HG03139 (cell line): Measurements from ENCODE around the gene ARRB1.
"Not testable (repeated sequence)": the region's sequence is repeated elsewhere in the genome, so short reads cannot be mapped to it uniquely, and the experiment has no call there.

Experiments
- ATAC-seq: cut with Tn5 transposase; IDR thresholded peaks from one replicate; pipeline ENCODE4 v1.9.1; 2021; ENCODE audit not compliant: unreplicated experiment

Gene ARRB1

GRCh38 chr11:75351541-75351790, at the start of gene ARRB1:
Gene ARRB1, minus strand, starts transcription at chr11:75351661. Its CDS starts 54 bp downstream, at chr11:75351607.
- ATAC-seq, result no peak

GRCh38 chr11:75400146-75400865, 48.8 kb upstream of the ARRB1 start:
- no peak for ATAC-seq

- peak; percentile 85 for ATAC-seq
Observed at GRCh38 chr11:75399344-75400145, 48.1 kb upstream of the ARRB1 start, which contains the start of gene RPS3. Gene RPS3, plus strand, starts transcription at chr11:75399518. Its CDS starts 30 bp downstream, at chr11:75399548.

- no peak for ATAC-seq
Observed at GRCh38 chr11:75398906-75399305, 47.4 kb upstream of the ARRB1 start.

GRCh38 chr11:75394085-75394840, 42.8 kb upstream of the ARRB1 start:
- no peak for ATAC-seq

- ATAC-seq, result no peak
Observed at GRCh38 chr11:75389925-75390324, 38.5 kb upstream of the ARRB1 start.

- no peak for ATAC-seq
Observed at GRCh38 chr11:75389276-75389605, 37.8 kb upstream of the ARRB1 start.

GRCh38 chr11:75388386-75389275, 37.2 kb upstream of the ARRB1 start:
- no peak for ATAC-seq

GRCh38 chr11:75387736-75388294, 36.4 kb upstream of the ARRB1 start:
- ATAC-seq, result no peak

GRCh38 chr11:75386942-75387630, 35.6 kb upstream of the ARRB1 start:
- ATAC-seq, result no peak

- no peak for ATAC-seq
Observed at GRCh38 chr11:75384438-75385080, 33.1 kb upstream of the ARRB1 start.

- ATAC-seq, result no peak
Observed at GRCh38 chr11:75383246-75383645, 31.8 kb upstream of the ARRB1 start.

- ATAC-seq, result no peak
Observed at GRCh38 chr11:75380716-75381420, 29.4 kb upstream of the ARRB1 start.

- ATAC-seq, result no peak
Observed at GRCh38 chr11:75380245-75380644, 28.8 kb upstream of the ARRB1 start.

GRCh38 chr11:75378776-75379175, 27.3 kb upstream of the ARRB1 start:
- ATAC-seq, result not testable (repeated sequence)

- ATAC-seq, result no peak
Observed at GRCh38 chr11:75376175-75376574, 24.7 kb upstream of the ARRB1 start.

GRCh38 chr11:75375626-75376025, 24.2 kb upstream of the ARRB1 start:
- ATAC-seq, result no peak

- no peak for ATAC-seq
Observed at GRCh38 chr11:75374646-75375045, 23.2 kb upstream of the ARRB1 start.

- ATAC-seq, result no peak
Observed at GRCh38 chr11:75373201-75373600, 21.7 kb upstream of the ARRB1 start.
